ENCODE results near the gene ZNF467.

DNA sequence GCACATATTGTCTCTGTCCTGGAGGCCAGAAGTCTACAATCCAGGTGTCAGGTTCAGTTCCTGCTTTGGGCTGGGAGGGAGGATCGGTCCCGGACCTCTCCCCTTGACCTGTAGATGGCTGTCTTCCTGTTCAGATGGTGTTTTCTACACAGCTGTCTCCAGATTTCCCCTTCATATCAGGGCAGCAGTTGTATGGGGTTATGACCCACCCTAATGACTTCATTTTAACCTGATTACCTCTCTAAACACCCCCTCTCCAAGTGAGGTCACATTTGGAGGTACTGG lies 38.7 kb downstream of the ZNF467 start:
- TF ChIP-seq, protein P1, sequence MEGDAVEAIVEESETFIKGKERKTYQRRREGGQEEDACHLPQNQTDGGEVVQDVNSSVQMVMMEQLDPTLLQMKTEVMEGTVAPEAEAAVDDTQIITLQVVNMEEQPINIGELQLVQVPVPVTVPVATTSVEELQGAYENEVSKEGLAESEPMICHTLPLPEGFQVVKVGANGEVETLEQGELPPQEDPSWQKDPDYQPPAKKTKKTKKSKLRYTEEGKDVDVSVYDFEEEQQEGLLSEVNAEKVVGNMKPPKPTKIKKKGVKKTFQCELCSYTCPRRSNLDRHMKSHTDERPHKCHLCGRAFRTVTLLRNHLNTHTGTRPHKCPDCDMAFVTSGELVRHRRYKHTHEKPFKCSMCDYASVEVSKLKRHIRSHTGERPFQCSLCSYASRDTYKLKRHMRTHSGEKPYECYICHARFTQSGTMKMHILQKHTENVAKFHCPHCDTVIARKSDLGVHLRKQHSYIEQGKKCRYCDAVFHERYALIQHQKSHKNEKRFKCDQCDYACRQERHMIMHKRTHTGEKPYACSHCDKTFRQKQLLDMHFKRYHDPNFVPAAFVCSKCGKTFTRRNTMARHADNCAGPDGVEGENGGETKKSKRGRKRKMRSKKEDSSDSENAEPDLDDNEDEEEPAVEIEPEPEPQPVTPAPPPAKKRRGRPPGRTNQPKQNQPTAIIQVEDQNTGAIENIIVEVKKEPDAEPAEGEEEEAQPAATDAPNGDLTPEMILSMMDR (IDR thresholded peaks at IDR 0.05 in 2 of 3, conservative IDR thresholded peaks at IDR 0.05 in 1 of 3; ENCODE audit: borderline replicate concordance in 1 of 3, insufficient read depth in 1 of 3, low read depth in 2 of 3, low read length in 2 of 3): no peak
- TF ChIP-seq EZH2phosphoT487 (IDR thresholded peaks at IDR 0.05; ENCODE audit: borderline replicate concordance) (no peak), SIN3A (IDR thresholded peaks at IDR 0.05; ENCODE audit: low read depth) (no peak), EZH2 (IDR thresholded peaks at IDR 0.05) (no peak), POLR2A (IDR thresholded peaks at IDR 0.05; ENCODE audit: borderline replicate concordance, extremely low read depth, insufficient read depth, insufficient read length) (no peak), SP1 (IDR thresholded peaks at IDR 0.05; ENCODE audit: low read depth) (no peak), ZBTB33 (IDR thresholded peaks at IDR 0.05; ENCODE audit: extremely low read depth, insufficient replicate concordance, low read length) (no peak), POLR2AphosphoS5 (IDR thresholded peaks at IDR 0.05; ENCODE audit: low read depth, low read length) (no peak), JUND (IDR thresholded peaks at IDR 0.05) (no peak)
- TF ChIP-seq, protein P2, sequence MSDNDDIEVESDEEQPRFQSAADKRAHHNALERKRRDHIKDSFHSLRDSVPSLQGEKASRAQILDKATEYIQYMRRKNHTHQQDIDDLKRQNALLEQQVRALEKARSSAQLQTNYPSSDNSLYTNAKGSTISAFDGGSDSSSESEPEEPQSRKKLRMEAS (IDR thresholded peaks at IDR 0.05): no peak

All from HCT116 (cell line).